Non-pigmented ciliary epithelial cell (primary cell): Measurements from ENCODE around the gene MIA.
"Not testable (repeated sequence)": the region's sequence is repeated elsewhere in the genome, so short reads cannot be mapped to it uniquely, and the experiment has no call there.

ENCODE experiments used
- DNase-seq: peaks from one replicate; pipeline ENCODE4 v3.0.0-alpha.2; 2010; ENCODE audit warnings: low read depth

Gene MIA

DNA sequence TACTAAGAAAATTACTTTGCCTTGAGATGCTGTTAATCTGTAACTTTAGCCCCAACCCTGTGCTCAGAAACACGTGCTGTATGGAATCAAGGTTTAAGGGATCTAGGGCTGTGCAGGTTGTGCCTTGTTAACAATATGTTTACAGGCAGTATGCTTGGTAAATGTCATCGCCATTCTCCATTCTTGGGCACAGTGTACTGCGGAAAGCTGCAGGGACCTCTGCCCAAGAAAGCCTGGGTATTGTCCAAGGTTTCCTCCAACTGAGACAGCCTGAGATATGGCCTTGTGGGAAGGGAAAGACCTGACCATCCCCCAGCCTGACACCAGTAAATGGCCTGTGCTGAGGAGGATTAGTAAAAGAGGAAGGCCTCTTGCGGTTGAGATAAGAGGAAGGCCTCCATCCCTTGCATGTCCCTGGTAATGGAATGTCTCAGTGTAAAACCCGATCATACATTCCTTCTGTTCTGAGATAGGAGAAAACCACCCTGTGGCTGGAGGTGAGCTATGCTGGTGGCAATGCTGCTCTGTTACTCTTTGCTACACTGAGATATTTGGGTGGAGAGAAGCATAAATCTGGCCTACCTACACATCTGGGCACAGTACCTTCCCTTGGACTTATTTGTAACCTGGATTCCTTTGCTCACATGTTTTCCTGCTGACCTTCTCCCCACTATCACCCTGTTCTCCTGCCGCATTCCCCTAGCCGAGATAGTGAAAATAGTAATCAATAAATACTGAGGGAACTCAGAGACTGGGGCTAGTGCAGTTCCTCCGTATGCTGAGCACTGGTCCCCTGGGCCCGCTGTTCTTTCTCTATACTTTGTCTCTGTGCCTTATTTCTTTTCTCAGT, 47.6 kb downstream of the MIA start:
- not testable (repeated sequence) for DNase-seq

DNA sequence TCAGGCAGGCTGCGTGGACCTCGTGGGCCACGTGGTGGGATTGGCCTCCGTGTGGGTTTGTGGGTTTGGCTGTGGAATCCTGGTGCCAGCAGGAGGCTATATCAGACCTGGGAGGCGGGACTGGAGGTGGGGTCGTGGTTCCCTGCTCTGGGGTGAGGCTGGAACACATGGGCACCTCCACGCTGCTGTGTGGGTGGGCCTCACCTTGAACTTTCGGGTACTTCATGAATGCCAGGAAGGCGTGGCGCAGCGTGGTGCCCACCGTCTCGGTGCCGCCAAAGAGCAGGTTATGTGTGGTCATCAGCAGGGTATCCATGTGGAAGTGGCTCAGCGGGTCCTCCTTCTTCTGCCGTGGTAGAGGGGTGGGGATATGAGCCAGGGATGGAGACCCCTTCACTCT, 49.6 kb downstream of the MIA start:
- DNase-seq, result not testable (repeated sequence)

DNA sequence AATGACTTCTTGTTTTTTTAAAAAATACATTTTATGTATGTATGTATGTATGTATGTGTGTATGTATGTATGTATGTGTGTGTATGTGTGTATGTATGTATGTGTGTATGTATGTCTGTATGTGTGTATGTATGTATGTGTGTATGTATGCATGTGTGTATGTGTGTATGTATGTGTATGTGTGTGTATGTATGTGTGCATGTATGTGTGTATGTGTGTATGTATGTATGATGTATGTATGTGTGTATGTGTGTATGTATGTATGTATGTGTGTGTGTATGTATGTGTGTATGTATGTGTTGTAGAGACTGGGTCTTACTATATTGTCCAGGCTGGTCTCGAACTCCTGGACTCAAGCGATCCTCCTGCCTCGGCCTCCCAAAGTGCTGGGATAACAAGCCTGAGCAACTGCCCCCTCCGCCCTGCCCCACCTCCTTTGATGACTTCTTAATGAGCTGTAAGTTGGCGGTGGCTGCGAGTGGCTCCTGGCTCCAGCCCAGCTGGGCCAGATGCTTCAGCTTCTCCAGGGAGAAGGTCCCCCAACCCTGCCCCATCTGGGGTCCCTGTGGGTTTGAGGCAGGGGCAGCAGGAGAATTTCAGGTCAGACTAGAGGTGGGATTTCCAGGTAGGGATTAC, 50.3 kb downstream of the MIA start:
- not testable (repeated sequence) for DNase-seq

DNA sequence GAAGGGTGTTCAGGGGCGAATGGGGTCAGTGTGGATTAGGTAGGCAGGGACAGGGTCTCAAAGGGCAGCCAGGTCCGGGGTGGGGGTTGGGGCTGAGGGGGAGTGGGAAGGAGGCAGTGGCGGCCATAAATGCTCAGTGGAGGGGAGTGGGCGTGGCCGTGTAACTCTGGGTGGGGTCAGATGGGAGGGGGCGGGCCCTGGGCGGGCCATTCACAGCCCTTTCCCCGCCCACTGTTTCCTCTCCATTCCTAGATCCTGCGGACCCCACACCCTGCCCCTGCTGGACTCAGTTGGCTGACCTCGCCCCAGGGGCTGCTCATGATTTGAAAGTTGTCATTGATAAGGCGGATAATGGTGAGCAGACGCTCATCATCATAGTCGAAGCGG, 51.0 kb downstream of the MIA start:
- not testable (repeated sequence) for DNase-seq

DNA sequence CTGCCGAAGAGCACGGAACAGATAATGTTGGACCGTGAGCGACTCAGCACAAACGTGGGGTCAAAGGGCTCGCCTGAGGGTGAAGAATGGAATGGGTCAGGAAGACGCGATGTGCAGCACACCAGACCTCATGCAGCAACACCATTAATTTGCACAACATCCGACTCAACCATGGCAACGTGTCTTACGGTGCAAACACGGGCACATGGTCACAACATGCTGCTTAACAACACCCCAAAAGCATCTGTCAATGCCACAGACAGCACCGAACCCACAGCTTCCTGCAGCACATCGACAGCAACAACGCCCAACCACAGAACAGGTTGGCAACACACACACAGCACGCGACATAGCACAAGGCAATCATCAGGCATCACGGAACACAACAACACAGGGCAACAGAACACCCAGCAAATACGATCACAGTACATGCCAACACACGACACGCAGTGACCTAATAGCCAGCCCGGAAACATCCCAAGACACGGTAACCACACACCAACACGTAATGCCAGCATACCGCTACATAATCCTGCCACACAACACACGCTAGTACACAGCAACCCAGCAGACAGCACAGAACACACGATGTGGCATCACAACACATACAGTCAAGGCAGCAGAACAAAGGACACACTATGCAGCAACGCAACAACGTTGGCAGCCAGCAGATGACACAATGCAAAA, 51.5 kb downstream of the MIA start:
- not testable (repeated sequence) for DNase-seq
